Stomach (tissue), 4 donors: ENCODE measurements around the gene VSTM1.

ENCODE experiments used
- CTCF ChIP-seq, 7 experiments: fragments of 450-650 bp in 4 of 7; fragments of 200-600 bp in 3 of 7; sonication (generic) in 3 of 7; IDR thresholded peaks; one replicate each; pipeline ENCODE4 v1.5.1; 2016 to 2019; ENCODE audit warnings: antibody characterized with exemption in 7 of 7, control low read depth in 2 of 7, mild to moderate bottlenecking in 1 of 7
- EP300 ChIP-seq: sonication (generic); formaldehyde crosslinking; IDR thresholded peaks from one replicate; pipeline ENCODE4 v1.6.1; 2017; ENCODE audit warnings: antibody characterized with exemption
- POLR2A ChIP-seq, 4 donors: fragments of 450-650 bp; IDR thresholded peaks; one replicate each; pipeline ENCODE4 v1.6.1; 2016; ENCODE audit warnings: antibody characterized with exemption in 4 of 4, control low read depth in 2 of 4, mild to moderate bottlenecking in 1 of 4, moderate library complexity in 1 of 4
- POLR2AphosphoS5 ChIP-seq, 3 donors: sonication (generic); formaldehyde crosslinking; IDR thresholded peaks; one replicate each; pipeline ENCODE4 v1.6.1; 2016; ENCODE audit warnings: antibody characterized with exemption in 3 of 3

- TF ChIP-seq CTCF (IDR thresholded peaks at IDR 0.05) (no peak), EP300 (no peak), POLR2A (IDR thresholded peaks at IDR 0.05) (no peak), POLR2AphosphoS5 (IDR thresholded peaks at IDR 0.05) (no peak)
These were observed 31.6 kb upstream of the VSTM1 start for GRCh38 chr19:54095136-54095858.
